ENCODE measurements around the gene ERCC4. TPM values are rescaled to one million over a fixed set of nuclear protein-coding genes. Genes with fewer than 3 reads are reported as not detected.

The ERCC4 gene
- total and polyA plus RNA-seq, 7 donors = 2.4 to 10.8 (median 7.6) TPM

- Histone ChIP-seq H3K27ac (no peak overlapping the region), H3K4me3 (no peak overlapping the region), H3K4me1 (no peaks in the 10 kb centered on the region), H3K27me3 (ENCODE audit: insufficient read depth in 3 of 3, low read length in 2 of 3) (no peaks in the 10 kb centered on the region), H3K36me3 (ENCODE audit: insufficient read depth in 1 of 2, low read depth in 1 of 2) (peaks cover 8 to 39% of the 10 kb centered on the region in 2 donors), H3K9me3 (no peaks in the 10 kb centered on the region)
- WGBS, 3 donors = 54 to 71% (median 57%) methylated on average over 5 of the region's 5 CpGs
- ATAC-seq (no peak), DNase-seq (no peak)
- TF ChIP-seq CTCF (IDR thresholded peaks at IDR 0.05) = no peak
- intact Hi-C loops (cut with DNase I) = no loop called here
Measured at GRCh38 chr16:13950821-13951547, 31.0 kb downstream of the ERCC4 start.

- WGBS, 3 donors = 60 to 67% (median 64%) methylated on average over 3 of the region's 3 CpGs
- H3K9me3 ChIP-seq = no peaks in the 10 kb centered on the region
- DNase-seq = no peak
Measured at GRCh38 chr16:13951611-13952010, 31.7 kb downstream of the ERCC4 start.

GRCh38 chr16:13953501-13953900 is 33.5 kb downstream of the ERCC4 start:
- Histone ChIP-seq H3K4me1 (peaks cover 13% of the 10 kb centered on the region), H3K36me3 (ENCODE audit: insufficient read depth in 1 of 2, low read depth in 1 of 2) (peaks cover 2 to 13% of the 10 kb centered on the region in 2 donors), H3K9me3 (no peaks in the 10 kb centered on the region), H3K27me3 (ENCODE audit: insufficient read depth in 3 of 3, low read length in 2 of 3) (no peaks in the 10 kb centered on the region), H3K4me3 (no peak overlapping the region), H3K27ac (no peak overlapping the region)
- TF ChIP-seq CTCF (IDR thresholded peaks at IDR 0.05) = no peak
- DNase-seq (no peak), ATAC-seq (no peak)
- 91 to 98% (median 91%) methylated on average over 2 of the region's 2 CpGs for WGBS, 3 donors
- intact Hi-C loops (cut with DNase I) = no loop called here

More at GRCh38 chr16:13951611-13952010, 31.7 kb downstream of the ERCC4 start:
- Histone ChIP-seq H3K27me3 (ENCODE audit: insufficient read depth in 3 of 3, low read length in 2 of 3) (no peaks in the 10 kb centered on the region), H3K27ac (no peak overlapping the region), H3K36me3 (ENCODE audit: insufficient read depth in 1 of 2, low read depth in 1 of 2) (peaks cover 8 to 32% of the 10 kb centered on the region in 2 donors), H3K4me1 (no peaks in the 10 kb centered on the region), H3K4me3 (no peak overlapping the region)
- no peak for TF ChIP-seq CTCF (IDR thresholded peaks at IDR 0.05)
- ATAC-seq = no peak
- intact Hi-C loops (cut with DNase I) = no loop called here

GRCh38 chr16:13956635-13957196 is 36.8 kb downstream of the ERCC4 start:
- Histone ChIP-seq H3K27ac (no peak overlapping the region), H3K27me3 (ENCODE audit: insufficient read depth in 3 of 3, low read length in 2 of 3) (no peaks in the 10 kb centered on the region), H3K9me3 (no peaks in the 10 kb centered on the region), H3K36me3 (ENCODE audit: insufficient read depth in 1 of 2, low read depth in 1 of 2) (no peaks in the 10 kb centered on the region), H3K4me3 (peak overlapping the region; percentile 31), H3K4me1 (peaks cover 18% of the 10 kb centered on the region)
- DNase-seq (no peak), ATAC-seq (no peak)
- 44 to 55% (median 51%) methylated on average over 14 of the region's 14 CpGs for WGBS, 3 donors
- no peak for TF ChIP-seq CTCF (IDR thresholded peaks at IDR 0.05)
- intact Hi-C loops (cut with DNase I) = loop anchor here in 1 of 2 donors (5.0 kb wide), 1 partner anchor 46 kb away; no protein-coding TSS in a partner anchor
